ENCODE data around the gene GHR. TPM values are rescaled to one million over a fixed set of nuclear protein-coding genes. Genes with fewer than 3 reads are reported as not detected.

GHR gene
- total RNA-seq, 2 experiments from 2014 or later = not detected

GRCh38 chr5:42545038-42545437 lies 121.8 kb downstream of the GHR start:
- Mint-ChIP-seq H3K27me3 (no peaks in the 10 kb centered on the region), H3K9me3 (peaks cover 3% of the 10 kb centered on the region), H3K4me3 (no peak overlapping the region), H3K27ac (no peak overlapping the region), H3K4me1 (no peaks in the 10 kb centered on the region), H3K36me3 (no peaks in the 10 kb centered on the region)
- DNase-seq (no peak), ATAC-seq (ENCODE audit: low read depth) (no peak)
- POLR2A ChIA-PET = no interaction called here

DNA sequence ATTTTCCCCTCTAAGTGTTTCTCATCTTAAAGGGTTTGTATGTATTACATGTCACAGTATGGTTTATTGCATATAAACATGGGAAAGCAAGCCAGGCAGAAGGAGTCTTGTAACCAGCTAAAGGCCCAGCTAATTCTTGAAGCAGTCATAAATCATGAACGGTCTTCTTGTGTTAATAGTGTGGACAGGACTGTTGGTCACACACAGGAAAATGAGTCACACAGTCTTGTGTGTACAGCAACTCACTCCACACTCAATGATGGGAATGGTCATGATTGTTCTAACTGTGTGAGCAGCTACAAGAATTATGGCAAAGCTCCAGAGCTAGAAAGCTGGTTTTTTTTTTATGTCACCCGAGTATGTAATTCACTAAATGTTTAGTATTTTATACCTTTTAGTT lies 123.9 kb downstream of the GHR start:
- Mint-ChIP-seq H3K4me1 (no peaks in the 10 kb centered on the region), H3K36me3 (no peaks in the 10 kb centered on the region), H3K9me3 (no peaks in the 10 kb centered on the region), H3K27ac (no peak overlapping the region), H3K4me3 (no peak overlapping the region), H3K27me3 (no peaks in the 10 kb centered on the region)
- POLR2A ChIA-PET = no interaction called here
- ATAC-seq (ENCODE audit: low read depth) (no peak), DNase-seq (no peak)

DNA sequence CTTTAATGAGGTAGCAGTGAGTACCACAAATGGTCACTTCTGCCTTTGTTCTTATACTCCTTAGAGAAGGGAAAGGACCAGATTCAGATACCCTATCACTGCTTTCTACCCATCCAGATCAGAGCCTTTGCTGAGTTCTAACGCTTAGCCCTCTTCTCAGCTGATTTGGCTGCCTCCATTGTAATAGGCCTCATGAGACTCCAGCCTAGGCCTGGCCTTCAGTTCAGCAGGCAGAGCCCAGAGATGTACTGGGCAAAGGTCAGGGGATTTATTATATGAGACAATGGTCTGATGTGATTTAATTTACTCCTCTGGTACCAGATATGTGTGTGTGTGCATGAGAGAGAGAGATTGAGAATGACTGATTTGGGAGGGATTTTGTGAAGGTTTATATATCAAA lies 124.7 kb downstream of the GHR start:
- no peaks in the 10 kb centered on the region for H3K27me3 Mint-ChIP-seq
- H3K9me3 Mint-ChIP-seq = no peaks in the 10 kb centered on the region
- DNase-seq = no peak
- no peak overlapping the region for H3K27ac Mint-ChIP-seq
- POLR2A ChIA-PET = no interaction called here
- no peaks in the 10 kb centered on the region for H3K36me3 Mint-ChIP-seq
- no peaks in the 10 kb centered on the region for H3K4me1 Mint-ChIP-seq
- no peak overlapping the region for H3K4me3 Mint-ChIP-seq
- ATAC-seq (ENCODE audit: low read depth) = no peak

DNA sequence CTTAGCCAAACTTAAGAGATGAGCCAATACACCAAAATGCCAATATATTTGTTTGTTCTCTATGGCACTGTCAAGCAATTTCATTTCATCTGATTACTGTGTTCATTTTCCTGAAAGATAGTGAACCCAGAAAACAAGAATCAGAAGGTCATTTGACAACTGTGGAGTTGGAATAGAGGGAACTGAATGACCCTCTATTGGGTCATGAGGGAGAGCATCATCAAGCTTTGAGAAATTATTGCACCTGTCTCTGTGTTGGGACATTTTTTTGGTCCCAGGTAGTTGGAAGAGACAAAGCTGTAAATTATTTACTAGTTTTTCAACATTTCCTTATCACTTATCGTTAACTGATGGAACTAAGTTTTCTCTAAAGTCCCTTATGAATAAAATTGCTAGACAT lies 129.4 kb downstream of the GHR start:
- Mint-ChIP-seq H3K27me3 (peaks cover 2% of the 10 kb centered on the region), H3K9me3 (no peaks in the 10 kb centered on the region), H3K4me1 (no peaks in the 10 kb centered on the region), H3K4me3 (no peak overlapping the region), H3K27ac (no peak overlapping the region), H3K36me3 (no peaks in the 10 kb centered on the region)
- POLR2A ChIA-PET = no interaction called here
- ATAC-seq (ENCODE audit: low read depth) (no peak), DNase-seq (no peak)

DNA sequence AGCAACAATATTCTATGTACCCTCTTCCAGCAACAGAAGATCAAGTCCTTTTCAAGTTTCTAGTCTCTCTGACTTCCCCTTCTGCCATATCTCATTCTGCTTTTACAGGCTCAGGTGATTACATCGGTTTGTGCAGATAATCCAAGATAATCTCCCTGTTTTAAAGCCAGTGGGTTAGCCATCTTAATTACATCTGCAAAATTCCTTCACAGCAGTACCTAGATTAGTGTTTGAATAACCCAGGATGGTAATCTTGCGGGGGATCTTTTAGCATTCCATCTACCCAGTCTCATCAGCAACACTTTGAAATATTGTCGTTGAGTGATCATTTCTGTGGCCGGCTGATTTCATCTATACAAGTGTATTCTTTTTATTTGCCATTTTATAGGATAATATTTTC lies 130.2 kb downstream of the GHR start:
- Mint-ChIP-seq H3K36me3 (no peaks in the 10 kb centered on the region), H3K9me3 (no peaks in the 10 kb centered on the region), H3K4me3 (no peak overlapping the region), H3K27ac (no peak overlapping the region), H3K27me3 (peaks cover 2% of the 10 kb centered on the region), H3K4me1 (no peaks in the 10 kb centered on the region)
- POLR2A ChIA-PET = no interaction called here
- no peak for DNase-seq
- no peak for ATAC-seq (ENCODE audit: low read depth)

- H3K36me3 Mint-ChIP-seq = no peaks in the 10 kb centered on the region
- H3K27ac Mint-ChIP-seq = no peak overlapping the region
- no peaks in the 10 kb centered on the region for H3K4me1 Mint-ChIP-seq
- DNase-seq (no peak), ATAC-seq (ENCODE audit: low read depth) (no peak)
- peaks cover 2% of the 10 kb centered on the region for H3K27me3 Mint-ChIP-seq
- POLR2A ChIA-PET = no interaction called here
- H3K9me3 Mint-ChIP-seq = no peaks in the 10 kb centered on the region
- H3K4me3 Mint-ChIP-seq = no peak overlapping the region
These were observed 131.8 kb downstream of the GHR start for GRCh38 chr5:42555010-42555409.

DNA sequence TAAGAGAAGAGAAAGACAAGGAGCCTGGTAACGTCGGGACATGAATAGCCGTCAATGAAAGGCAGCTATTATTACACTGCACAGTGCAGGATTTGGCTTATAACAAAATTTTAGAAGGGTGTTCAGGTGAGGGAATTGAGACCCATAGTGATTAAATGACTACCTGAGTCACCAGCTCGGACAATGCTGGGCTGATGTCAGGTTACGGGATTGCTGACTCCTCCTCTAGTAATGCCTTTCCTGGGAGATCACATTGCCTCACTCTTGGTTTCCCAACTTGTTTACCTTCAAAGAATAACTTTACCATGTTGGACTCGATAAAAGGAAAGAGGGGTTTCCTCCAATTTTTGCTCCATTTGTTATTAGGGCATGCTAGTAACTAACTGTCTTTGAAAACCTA lies 132.6 kb downstream of the GHR start:
- DNase-seq = no peak
- no peak overlapping the region for H3K4me3 Mint-ChIP-seq

DNA sequence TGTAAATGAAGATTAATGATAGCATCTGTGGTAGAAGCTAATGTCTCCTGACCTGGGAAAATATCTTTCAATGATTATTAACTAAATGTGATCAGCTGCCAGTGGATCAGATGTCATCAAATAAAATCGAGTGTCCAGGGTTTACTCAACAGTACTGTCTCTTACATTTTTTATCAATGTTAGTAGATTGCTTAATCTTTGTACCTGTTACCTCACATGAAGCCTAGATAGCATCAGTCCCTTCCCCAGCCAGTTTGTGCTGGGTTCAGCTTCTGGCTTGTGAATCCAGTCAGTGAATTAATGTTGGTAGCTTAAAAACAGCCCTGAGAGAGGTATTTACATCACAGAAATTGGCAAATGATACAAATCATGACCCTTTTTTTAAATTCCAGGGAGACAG lies 134.4 kb downstream of the GHR start:
- H3K27me3 Mint-ChIP-seq = peaks cover 9% of the 10 kb centered on the region
- no peak for ATAC-seq (ENCODE audit: low read depth)
- H3K36me3 Mint-ChIP-seq = no peaks in the 10 kb centered on the region
- no peaks in the 10 kb centered on the region for H3K4me1 Mint-ChIP-seq
- no peak overlapping the region for H3K27ac Mint-ChIP-seq
- POLR2A ChIA-PET = interaction anchor here (0.5 kb wide), 1 partner anchor 565 kb away, joined by 5 read pairs; no protein-coding TSS in a partner anchor
- DNase-seq = no peak
- H3K4me3 Mint-ChIP-seq = no peak overlapping the region
- no peaks in the 10 kb centered on the region for H3K9me3 Mint-ChIP-seq

More for the DNA sequence above, 132.6 kb downstream of the GHR start:
- ATAC-seq (ENCODE audit: low read depth) = no peak
- no peak overlapping the region for H3K27ac Mint-ChIP-seq
- POLR2A ChIA-PET = no interaction called here
- no peaks in the 10 kb centered on the region for H3K9me3 Mint-ChIP-seq
- no peaks in the 10 kb centered on the region for H3K4me1 Mint-ChIP-seq
- H3K27me3 Mint-ChIP-seq = peaks cover 6% of the 10 kb centered on the region
- no peaks in the 10 kb centered on the region for H3K36me3 Mint-ChIP-seq

DNA sequence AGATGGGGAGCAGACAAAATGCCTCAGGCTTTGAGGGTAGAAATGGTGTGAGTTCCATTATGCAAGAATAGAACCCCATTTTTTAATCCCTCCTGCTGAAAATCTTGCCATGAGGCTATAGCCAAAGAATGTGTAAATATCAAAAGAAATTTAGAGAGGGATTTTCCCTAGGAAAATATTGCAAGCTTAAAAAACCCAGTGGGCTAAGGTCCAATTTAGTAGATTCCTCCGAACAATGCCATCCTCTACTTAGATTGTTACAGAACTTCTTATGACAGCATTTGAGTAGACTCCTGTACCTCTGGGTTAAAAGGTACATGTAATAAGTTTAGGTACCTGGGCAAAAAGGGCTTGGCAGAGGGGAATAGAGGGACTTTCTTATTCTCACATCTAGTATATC lies 138.4 kb downstream of the GHR start:
- H3K27ac Mint-ChIP-seq = no peak overlapping the region
- ATAC-seq (ENCODE audit: low read depth) (no peak), DNase-seq (no peak)
- H3K27me3 Mint-ChIP-seq = peaks cover 6% of the 10 kb centered on the region
- H3K4me3 Mint-ChIP-seq = no peak overlapping the region
- POLR2A ChIA-PET = no interaction called here
- H3K9me3 Mint-ChIP-seq = no peaks in the 10 kb centered on the region
- no peaks in the 10 kb centered on the region for H3K4me1 Mint-ChIP-seq
- no peaks in the 10 kb centered on the region for H3K36me3 Mint-ChIP-seq

DNA sequence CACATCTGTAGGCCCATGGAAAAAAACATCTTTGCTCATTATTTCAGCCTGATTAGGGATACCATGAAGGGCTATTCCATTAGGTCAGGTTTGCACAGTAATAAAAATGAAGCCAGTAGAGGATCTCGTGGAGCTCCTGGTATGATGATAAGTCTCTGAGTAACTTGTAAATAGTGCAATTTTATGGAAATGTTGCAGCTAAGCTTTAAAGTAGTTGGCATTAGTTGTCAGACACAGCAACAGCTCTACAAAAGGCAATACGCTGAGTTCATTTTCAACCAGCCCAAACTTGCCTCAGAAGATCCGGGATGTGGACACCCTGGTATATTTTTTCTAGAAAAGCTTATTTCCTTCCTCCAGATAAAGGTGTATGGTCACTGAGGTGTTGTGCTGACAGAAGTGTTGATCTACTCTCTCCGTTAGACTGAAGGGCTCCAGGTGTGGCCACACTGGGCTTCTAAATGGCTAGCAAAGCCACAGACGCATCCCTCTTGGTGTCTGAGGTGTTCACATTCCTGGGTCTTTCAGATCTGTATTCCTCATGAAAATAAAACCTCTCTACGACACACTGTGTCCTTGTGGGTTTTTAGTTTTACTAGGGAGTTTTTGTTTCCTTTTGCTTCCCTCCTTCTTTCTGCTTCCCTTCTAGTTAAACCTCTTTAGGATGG lies 141.6 kb downstream of the GHR start:
- H3K4me3 Mint-ChIP-seq = no peak overlapping the region
- POLR2A ChIA-PET = no interaction called here
- no peak for ATAC-seq (ENCODE audit: low read depth)

GRCh38 chr5:42566652-42567295 lies 143.5 kb downstream of the GHR start:
- Mint-ChIP-seq H3K4me1 (no peaks in the 10 kb centered on the region), H3K27me3 (peaks cover 7% of the 10 kb centered on the region), H3K27ac (no peak overlapping the region), H3K4me3 (no peak overlapping the region), H3K36me3 (no peaks in the 10 kb centered on the region), H3K9me3 (no peaks in the 10 kb centered on the region)
- ATAC-seq (ENCODE audit: low read depth) = no peak
- DNase-seq = no peak
- POLR2A ChIA-PET = no interaction called here

More for the DNA sequence above, 141.6 kb downstream of the GHR start:
- no peak for DNase-seq
- Mint-ChIP-seq H3K27me3 (peaks cover 9% of the 10 kb centered on the region), H3K36me3 (no peaks in the 10 kb centered on the region), H3K9me3 (no peaks in the 10 kb centered on the region), H3K27ac (no peak overlapping the region), H3K4me1 (no peaks in the 10 kb centered on the region)

DNA sequence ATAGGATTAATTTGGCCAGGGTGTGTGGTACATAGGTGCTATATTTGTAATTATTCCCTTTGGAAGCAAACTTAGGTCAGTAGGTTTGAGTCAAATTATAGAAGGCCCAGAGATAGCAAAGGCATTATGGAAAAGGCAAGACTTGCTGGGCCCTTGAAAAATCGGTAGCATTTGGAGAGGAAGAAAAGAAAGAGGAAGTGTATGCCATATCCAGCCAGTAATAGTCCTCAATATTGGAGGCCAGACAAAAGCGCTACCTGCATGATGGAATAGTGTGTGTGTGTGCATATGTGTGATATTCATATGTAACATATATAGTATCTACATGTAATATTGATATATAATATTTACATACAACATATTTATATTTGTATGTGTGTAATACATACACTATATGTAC lies 146.1 kb downstream of the GHR start:
- DNase-seq (no peak), ATAC-seq (ENCODE audit: low read depth) (no peak)
- H3K4me1 Mint-ChIP-seq = no peaks in the 10 kb centered on the region
- H3K36me3 Mint-ChIP-seq = no peaks in the 10 kb centered on the region
- H3K9me3 Mint-ChIP-seq = no peaks in the 10 kb centered on the region
- POLR2A ChIA-PET = no interaction called here
- H3K27me3 Mint-ChIP-seq = peaks cover 8% of the 10 kb centered on the region
- H3K27ac Mint-ChIP-seq = no peak overlapping the region
- H3K4me3 Mint-ChIP-seq = no peak overlapping the region

GRCh38 chr5:42569953-42570548 lies 146.8 kb downstream of the GHR start:
- Mint-ChIP-seq H3K27me3 (peaks cover 8% of the 10 kb centered on the region), H3K36me3 (no peaks in the 10 kb centered on the region), H3K4me3 (no peak overlapping the region), H3K27ac (no peak overlapping the region), H3K4me1 (no peaks in the 10 kb centered on the region), H3K9me3 (no peaks in the 10 kb centered on the region)
- ATAC-seq (ENCODE audit: low read depth) = no peak
- DNase-seq = no peak
- POLR2A ChIA-PET = no interaction called here

All from activated naive CD8-positive, alpha-beta T cell treated with anti-CD3 and anti-CD28 coated beads, Interleukin-2, amount 10 ng/mL, durations not matched to agents 7 days and 5 days (primary cell).